Lower leg skin (tissue), 4 donors: ENCODE data around the gene CNTN4. TPM values are rescaled to one million over a fixed set of nuclear protein-coding genes. Genes with fewer than 3 reads are reported as not detected.

Source experiments
- DNase-seq, 2 donors: peaks; one replicate each; pipeline ENCODE4 v3.0.0-alpha.2; 2019; ENCODE audit warnings: low spot score in 2 of 2
- H3K4me3 ChIP-seq: fragments of 200-600 bp; sonication (generic); 2 replicates; pipeline ENCODE4 v1.5.1; 2017; ENCODE audit warnings: mild to moderate bottlenecking, low read depth; ENCODE audit not compliant: poor library complexity, severe bottlenecking
- POLR2A ChIP-seq, 2 donors: fragments of 450-650 bp; IDR thresholded peaks; one replicate each; pipeline ENCODE4 v1.6.1; 2016 to 2017; ENCODE audit warnings: antibody characterized with exemption in 2 of 2, mild to moderate bottlenecking in 1 of 2, moderate library complexity in 1 of 2
- WGBS, 2 donors: methylation state at CpG; one replicate each; pipeline ENCODE4 v1.1.5; 2018; 5-methylcytosine and 5-hydroxymethylcytosine counted together
- intact Hi-C: fragments of 100-400 bp; cut with DNase I; formaldehyde crosslinking; loops from one replicate; pipeline ENCODE4 v1.15.0; 2023; ENCODE audit warnings: low total_unique reads
- total RNA-seq, 4 donors: library from RNA; depleted of rRNA; stranded (reverse); fragments of >200 nt; gene quantifications; one replicate each; pipeline ENCODE4 v1.1.0, GENCODE V29; 2016
- TF ChIP-seq, protein P1 (sequence below), 3 donors: fragments of 450-650 bp; IDR thresholded peaks; one replicate each; pipeline ENCODE4 v1.5.1; 2016; ENCODE audit warnings: antibody characterized with exemption in 3 of 3, mild to moderate bottlenecking in 3 of 3, moderate library complexity in 2 of 3

CNTN4 gene
- total RNA-seq, 4 donors from 2014 or later, result 1.8 to 6.1 (median 2.6) TPM

DNA sequence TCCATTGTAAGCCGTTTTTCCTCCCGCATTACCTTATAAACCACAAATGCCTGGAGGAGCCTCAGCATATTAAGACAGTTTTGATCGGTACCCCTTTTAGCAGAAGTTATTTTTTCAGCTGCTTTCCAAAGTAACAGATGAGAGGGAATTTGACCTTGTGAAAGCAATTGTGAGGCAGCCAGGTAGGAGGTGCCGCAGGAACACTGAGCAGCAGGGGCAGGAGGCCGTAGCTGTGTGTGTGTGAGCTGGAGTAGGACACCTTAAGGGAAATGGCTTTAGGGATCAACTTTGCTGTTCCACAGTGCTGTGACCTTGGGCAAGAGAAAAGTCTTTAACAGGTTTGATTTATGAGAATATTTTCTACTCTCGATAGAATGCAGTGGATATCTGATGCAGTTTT lies 529.5 kb downstream of the CNTN4 start:
- 71 to 77% methylated on average over 6 of the region's 6 CpGs for WGBS, 2 donors
- TF ChIP-seq POLR2A (IDR thresholded peaks at IDR 0.05), result no peak
- TF ChIP-seq, protein P1, sequence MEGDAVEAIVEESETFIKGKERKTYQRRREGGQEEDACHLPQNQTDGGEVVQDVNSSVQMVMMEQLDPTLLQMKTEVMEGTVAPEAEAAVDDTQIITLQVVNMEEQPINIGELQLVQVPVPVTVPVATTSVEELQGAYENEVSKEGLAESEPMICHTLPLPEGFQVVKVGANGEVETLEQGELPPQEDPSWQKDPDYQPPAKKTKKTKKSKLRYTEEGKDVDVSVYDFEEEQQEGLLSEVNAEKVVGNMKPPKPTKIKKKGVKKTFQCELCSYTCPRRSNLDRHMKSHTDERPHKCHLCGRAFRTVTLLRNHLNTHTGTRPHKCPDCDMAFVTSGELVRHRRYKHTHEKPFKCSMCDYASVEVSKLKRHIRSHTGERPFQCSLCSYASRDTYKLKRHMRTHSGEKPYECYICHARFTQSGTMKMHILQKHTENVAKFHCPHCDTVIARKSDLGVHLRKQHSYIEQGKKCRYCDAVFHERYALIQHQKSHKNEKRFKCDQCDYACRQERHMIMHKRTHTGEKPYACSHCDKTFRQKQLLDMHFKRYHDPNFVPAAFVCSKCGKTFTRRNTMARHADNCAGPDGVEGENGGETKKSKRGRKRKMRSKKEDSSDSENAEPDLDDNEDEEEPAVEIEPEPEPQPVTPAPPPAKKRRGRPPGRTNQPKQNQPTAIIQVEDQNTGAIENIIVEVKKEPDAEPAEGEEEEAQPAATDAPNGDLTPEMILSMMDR (IDR thresholded peaks at IDR 0.05), result no peak
- DNase-seq, result no peak
- no peak overlapping the region for H3K4me3 ChIP-seq
- intact Hi-C loops, result no loop called here

DNA sequence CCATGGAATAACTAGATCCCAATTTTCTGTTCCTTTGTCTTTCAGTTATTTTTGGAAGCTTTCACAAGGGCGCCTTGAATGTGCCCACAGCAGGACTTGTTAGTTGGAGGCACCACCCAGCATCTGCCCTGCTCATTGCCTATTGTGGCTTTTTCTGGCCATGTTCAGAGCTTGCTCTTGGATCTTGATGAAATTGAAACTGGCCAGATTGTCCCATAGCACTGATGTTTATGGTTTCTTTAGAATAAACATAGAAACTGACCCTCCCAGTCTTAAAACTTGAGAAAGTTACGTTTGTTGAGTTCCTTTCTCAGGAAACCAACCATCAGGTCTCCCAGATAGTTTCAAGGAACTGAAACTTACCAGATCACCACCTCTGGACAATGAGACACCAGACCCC lies 536.8 kb downstream of the CNTN4 start:
- no peak for DNase-seq
- 85 to 90% methylated on average over 2 of the region's 2 CpGs for WGBS, 2 donors
- no peak overlapping the region for H3K4me3 ChIP-seq
- TF ChIP-seq, protein P1 (IDR thresholded peaks at IDR 0.05), result no peak
- no peak for TF ChIP-seq POLR2A (IDR thresholded peaks at IDR 0.05)
- intact Hi-C loops, result no loop called here

DNA sequence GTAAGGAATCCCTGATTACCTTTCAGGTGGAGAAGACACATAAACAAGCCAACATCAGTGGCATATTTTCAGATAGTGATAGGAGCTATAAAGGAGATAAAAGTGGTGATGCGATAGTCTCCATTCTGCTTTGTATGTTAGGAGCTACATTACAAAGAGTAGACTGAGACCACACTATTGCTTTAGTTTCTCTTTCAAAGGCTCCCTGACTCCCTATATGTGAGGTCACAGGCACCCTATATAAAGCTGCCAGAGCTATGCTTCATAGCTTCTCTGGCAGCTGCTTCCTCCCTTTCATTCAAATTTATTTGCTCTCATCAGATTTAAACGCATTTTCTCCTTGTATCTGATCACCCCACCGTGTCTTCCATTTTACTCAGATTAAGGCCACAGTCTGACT lies 544.9 kb downstream of the CNTN4 start:
- DNase-seq, result no peak
- intact Hi-C loops, result no loop called here
- TF ChIP-seq, protein P1 (IDR thresholded peaks at IDR 0.05), result no peak
- TF ChIP-seq POLR2A (IDR thresholded peaks at IDR 0.05), result no peak
- 62 to 88% methylated on average over 3 of the region's 3 CpGs for WGBS, 2 donors
- H3K4me3 ChIP-seq, result no peak overlapping the region

DNA sequence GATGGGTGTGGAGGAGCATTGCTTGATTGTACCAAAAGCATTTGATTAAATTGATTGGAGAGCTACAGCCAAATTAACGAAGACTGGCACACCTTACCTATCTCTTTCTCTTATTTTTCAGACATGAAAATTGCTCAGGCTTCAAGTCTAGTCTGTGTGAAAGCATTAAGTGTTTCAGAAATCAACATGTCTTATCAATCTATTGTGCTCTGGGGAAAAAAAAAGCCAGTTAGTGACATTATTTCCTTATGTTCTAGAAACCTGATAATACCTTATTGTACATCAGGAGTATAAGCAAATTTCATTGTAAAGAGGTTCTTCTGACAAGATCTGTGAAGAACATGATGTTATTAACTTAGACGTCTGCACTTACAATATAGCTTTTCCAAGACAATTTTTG lies 546.3 kb downstream of the CNTN4 start:
- TF ChIP-seq, protein P1 (IDR thresholded peaks at IDR 0.05), result no peak
- TF ChIP-seq POLR2A (IDR thresholded peaks at IDR 0.05), result no peak
- 80 to 83% methylated on average over 2 of the region's 2 CpGs for WGBS, 2 donors
- intact Hi-C loops, result no loop called here
- H3K4me3 ChIP-seq, result no peak overlapping the region
- DNase-seq, result no peak

DNA sequence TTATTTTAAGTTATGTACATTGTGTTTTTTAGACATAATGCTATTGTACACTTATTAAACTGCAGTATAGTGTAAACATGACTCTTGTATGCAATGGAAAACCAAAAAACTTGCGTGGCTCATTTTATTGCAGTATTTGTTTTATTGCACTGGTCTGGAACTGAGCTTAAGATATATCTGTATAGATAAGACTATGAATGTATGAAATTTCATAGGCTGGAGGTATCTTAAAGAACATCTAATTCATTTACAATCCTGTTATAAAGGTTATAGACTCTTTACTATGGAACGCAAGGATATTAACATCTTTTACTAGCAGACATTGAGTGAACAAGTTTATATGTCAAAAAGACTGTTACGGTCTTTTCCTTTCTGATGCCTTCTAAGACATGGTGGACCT lies 552.1 kb downstream of the CNTN4 start:
- DNase-seq, result no peak
- H3K4me3 ChIP-seq, result no peak overlapping the region
- 95% methylated on average over 3 of the region's 3 CpGs for WGBS, 2 donors
- intact Hi-C loops, result no loop called here
- TF ChIP-seq, protein P1 (IDR thresholded peaks at IDR 0.05), result no peak
- TF ChIP-seq POLR2A (IDR thresholded peaks at IDR 0.05), result no peak

DNA sequence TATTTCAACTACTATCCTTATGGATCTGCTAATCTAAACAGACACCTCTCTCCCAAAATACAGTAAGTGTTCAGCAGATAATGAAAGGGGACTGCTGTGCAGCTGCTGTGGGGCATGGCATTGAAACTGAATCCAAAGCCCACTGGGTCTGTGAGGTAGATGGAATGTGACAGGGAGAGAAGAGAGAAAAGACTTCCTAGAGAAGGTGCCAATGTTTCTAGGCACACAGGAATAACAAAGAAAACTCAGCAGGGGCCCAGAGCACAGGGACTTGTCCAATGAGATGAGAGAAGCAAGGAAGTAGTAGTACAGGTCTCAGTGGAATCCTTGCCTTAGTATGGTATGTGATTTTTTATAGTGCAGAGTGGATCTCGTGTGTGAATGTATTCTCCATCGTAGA lies 553.7 kb downstream of the CNTN4 start:
- 47 to 61% methylated on average over 2 of the region's 2 CpGs for WGBS, 2 donors
- H3K4me3 ChIP-seq, result no peak overlapping the region
- intact Hi-C loops, result no loop called here
- no peak for TF ChIP-seq POLR2A (IDR thresholded peaks at IDR 0.05)
- TF ChIP-seq, protein P1 (IDR thresholded peaks at IDR 0.05), result no peak
- no peak for DNase-seq
